IPS DF 19.7 (cell line): ENCODE measurements around the gene TMEM232.

ENCODE experiments used
- DNase-seq: peaks from one replicate; pipeline ENCODE4 v3.0.0-alpha.2; 2013; ENCODE audit warnings: low read depth, low spot score

TMEM232 gene

DNA sequence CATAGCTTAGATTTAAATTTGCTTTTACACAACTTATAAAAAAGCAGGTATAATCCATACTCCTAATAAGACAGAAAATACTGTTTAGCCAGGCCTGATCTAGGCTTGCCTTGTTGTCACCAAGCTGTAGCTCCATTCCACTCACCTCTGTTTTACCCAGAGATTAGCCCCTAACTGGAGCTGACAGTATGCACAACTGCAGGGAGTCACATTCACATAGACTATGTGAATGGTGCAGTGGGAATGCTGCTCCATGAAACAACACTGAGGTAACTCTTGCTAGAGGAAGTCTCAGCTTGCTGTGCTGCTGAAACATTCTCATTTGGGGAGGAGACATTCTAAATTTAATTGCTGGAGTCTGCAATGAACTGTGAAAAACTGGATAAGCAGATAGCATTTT lies 209.1 kb downstream of the TMEM232 start:
- DNase-seq, result peak; percentile 70

- DNase-seq, result no peak
These were observed 212.4 kb downstream of the TMEM232 start for GRCh38 chr5:110514030-110514429.

- no peak for DNase-seq
These were observed 214.2 kb downstream of the TMEM232 start for GRCh38 chr5:110512266-110512665.

GRCh38 chr5:110510146-110510545 lies 216.3 kb downstream of the TMEM232 start:
- peak; percentile 17 for DNase-seq

DNA sequence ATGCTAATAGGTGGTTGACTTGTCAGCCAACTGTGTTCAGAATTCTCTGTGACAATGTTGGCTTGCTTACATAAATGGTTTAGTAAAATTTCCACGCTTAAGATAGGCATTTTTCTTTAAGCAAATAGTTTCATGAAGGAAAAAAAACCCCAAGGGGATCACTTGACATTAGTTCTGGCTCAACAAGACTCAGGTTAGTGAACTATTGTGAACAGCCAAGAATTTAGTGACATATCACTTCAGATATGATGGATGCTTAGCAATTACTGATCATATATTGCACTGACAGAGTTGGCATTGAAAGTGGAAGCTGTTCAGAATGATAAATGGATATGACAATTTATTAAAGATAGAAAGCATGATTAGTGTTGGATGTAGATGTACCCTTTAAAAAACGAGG lies 218.5 kb downstream of the TMEM232 start:
- DNase-seq, result no peak

GRCh38 chr5:110506378-110506777 lies 220.1 kb downstream of the TMEM232 start:
- DNase-seq, result no peak

GRCh38 chr5:110496276-110496675 lies 230.2 kb downstream of the TMEM232 start:
- no peak for DNase-seq

GRCh38 chr5:110492446-110492845 lies 234.0 kb downstream of the TMEM232 start:
- DNase-seq, result no peak

GRCh38 chr5:110478895-110479294 lies 247.6 kb downstream of the TMEM232 start:
- DNase-seq, result no peak

- DNase-seq, result no peak
These were observed 248.6 kb downstream of the TMEM232 start for GRCh38 chr5:110477911-110478310.

GRCh38 chr5:110476164-110476563 lies 250.3 kb downstream of the TMEM232 start:
- no peak for DNase-seq

DNA sequence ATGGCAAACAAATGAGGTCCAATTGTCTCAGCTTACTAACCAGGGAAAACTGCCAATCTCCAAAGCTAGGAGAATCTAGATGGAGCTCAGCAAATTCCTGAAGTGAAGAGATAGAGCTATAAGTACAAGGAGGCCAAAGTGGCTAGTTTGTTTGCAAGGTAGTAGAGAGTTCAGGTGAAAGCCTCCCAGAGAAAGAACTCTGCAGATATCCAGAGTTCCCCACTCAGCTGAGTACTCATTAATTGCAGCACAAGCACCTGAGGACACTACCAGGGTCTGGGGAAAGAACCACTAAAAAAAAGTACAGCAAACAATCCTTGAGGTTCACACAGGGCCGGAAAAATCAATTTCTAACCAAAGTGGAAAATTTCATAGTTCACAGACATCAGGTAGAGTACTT lies 250.9 kb downstream of the TMEM232 start:
- DNase-seq, result no peak

DNA sequence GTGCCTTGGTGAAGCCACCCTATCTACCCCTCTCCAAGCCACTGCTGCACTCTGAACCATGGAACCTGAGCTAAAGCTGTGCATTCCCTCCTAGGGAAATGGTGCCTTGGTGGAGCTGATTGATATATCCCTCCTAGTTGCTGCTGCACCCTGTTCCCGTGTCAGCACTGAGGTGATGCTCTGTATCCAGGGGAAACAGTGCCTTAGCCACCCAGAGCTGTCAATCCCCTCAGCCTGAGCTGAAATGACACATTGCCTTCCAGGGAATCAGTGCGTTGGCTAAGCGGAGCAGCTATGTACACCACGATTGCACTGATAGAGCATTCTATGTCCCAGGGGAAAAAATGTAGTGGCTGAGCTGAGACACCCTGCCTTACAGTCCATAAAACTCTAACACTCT lies 257.0 kb downstream of the TMEM232 start:
- DNase-seq, result no peak

GRCh38 chr5:110463106-110463505 lies 263.4 kb downstream of the TMEM232 start:
- no peak for DNase-seq

GRCh38 chr5:110460837-110461236 lies 265.6 kb downstream of the TMEM232 start:
- no peak for DNase-seq

- no peak for DNase-seq
These were observed 268.2 kb downstream of the TMEM232 start for GRCh38 chr5:110458313-110458712.

DNA sequence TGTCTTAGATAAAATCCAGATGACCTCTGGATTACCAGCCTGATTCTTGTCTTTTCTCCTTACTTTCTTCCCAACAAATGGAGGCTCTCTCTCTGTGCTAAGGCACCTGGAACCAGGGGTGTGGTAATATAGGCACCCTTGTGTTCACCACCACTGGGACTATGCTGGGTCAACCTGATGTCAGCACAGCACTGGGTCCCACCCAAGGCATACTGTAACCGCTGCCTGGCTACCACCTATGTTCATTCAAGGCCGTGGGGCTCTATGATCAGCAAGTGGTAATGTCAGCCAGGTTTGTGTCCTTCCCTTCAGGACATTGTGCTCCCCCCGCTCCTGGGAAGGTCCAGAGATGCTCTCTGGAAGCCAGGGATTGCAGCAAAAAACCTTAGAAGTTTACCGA lies 283.6 kb downstream of the TMEM232 start:
- no peak for DNase-seq

- DNase-seq, result peak; percentile 9
These were observed 285.4 kb downstream of the TMEM232 start for GRCh38 chr5:110441035-110441434.

DNA sequence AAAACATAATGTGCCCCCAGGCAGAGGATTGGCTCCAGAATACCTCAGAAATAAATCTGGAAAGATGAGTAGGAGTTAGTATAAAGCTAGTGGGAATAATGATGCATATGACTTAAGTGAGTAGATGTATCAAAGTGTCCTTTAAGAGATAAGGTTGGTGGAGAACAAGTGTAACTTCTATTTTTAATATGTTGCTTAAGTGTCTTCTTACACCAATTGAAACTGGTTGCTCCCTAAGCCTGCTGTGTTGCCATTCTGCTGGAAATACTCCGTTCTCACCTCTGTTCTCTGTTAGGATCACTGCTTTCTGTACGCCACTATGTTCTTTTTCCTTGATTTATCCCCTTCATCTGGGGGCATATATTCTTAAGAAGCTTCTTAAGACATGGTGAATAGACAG lies 286.4 kb downstream of the TMEM232 start:
- no peak for DNase-seq

- no peak for DNase-seq
These were observed 287.2 kb downstream of the TMEM232 start for GRCh38 chr5:110439296-110439695.

DNA sequence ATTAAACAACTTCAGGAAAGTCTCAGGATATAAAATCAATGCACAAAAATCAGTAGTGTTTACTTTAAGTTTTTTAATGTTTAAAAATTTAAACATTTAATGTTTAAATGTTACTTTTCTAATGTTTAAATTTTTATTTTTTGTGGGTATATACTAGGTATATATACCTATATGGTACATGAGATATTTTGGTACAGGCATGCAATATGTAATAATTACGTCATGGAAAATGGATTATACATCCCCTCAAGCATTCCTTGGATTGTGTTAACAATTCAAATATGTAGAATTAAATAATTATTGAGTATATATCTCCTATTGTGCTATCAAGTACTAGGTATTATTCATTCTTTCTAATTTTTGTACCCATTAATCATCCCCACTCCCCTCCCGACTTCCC lies 291.3 kb downstream of the TMEM232 start:
- DNase-seq, result no peak

DNA sequence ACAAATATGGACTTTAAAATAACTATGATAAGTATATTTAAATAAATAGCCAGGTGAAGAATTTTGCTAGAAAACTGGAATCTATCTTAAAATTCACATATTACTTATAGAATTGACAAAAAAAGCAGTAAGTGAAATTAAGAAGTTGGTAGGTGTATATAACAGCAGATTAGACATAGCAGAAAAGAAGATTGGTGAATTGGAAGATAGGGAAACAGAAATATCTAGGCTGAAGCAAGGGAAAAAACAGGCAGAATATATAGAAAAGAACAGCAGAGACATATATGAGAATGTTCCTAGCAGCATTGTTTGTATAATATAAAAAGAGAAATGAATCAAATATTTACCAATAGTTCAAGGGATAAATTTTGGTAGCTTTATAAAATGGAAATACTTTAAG lies 294.9 kb downstream of the TMEM232 start:
- DNase-seq, result no peak

GRCh38 chr5:110414360-110414759 lies 312.1 kb downstream of the TMEM232 start:
- no peak for DNase-seq

DNA sequence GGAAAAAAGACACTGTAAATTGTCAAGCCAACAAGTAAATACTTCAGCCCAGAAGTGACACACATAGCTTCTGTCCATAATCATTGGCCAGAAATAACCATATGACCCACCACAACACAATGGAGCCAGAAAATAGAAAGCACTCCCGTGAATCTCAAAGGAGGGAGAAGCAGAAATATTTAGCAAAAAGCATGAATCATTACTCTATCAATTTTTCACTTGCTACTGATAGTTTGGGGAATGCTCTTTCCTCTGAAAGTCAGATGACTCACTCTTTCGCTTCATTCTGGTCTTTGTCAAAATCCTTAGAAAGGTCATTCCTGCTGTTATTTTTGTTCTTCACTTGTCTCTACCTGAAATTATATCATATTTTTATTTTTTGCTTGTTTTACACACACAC lies 312.6 kb downstream of the TMEM232 start:
- DNase-seq, result no peak

DNA sequence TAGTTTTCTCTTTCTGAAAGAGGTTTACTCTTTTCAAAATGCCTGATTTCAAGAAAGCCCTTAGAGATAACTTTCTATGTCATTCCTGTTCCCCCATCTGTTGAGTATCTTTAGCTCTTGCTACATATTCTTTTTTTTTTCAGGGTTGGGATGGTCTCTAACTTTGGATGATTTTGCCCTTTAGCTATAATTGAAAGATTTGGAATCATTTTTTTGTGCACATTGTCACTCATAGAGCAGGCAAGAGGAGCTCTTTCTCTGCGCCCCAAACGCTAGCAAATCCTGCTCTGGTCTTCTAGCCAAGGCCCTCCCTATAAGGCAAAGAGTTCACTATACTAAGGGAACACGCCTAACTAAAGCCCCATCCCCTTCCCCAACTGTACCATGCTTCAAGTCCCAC lies 316.9 kb downstream of the TMEM232 start:
- no peak for DNase-seq
